GM18505 (cell line): ENCODE measurements around the gene DNAJC17.

Experiments
- ATAC-seq: cut with Tn5 transposase; IDR thresholded peaks from one replicate; pipeline ENCODE4 v1.9.1; 2021; ENCODE audit not compliant: unreplicated experiment
- POLR2A ChIP-seq: IDR thresholded peaks from 4 replicates; pipeline ENCODE4 v1.6.1; 2011; ENCODE audit warnings: borderline replicate concordance; ENCODE audit not compliant: insufficient read depth, insufficient read length; ENCODE audit errors: extremely low read depth

The DNAJC17 gene

DNA sequence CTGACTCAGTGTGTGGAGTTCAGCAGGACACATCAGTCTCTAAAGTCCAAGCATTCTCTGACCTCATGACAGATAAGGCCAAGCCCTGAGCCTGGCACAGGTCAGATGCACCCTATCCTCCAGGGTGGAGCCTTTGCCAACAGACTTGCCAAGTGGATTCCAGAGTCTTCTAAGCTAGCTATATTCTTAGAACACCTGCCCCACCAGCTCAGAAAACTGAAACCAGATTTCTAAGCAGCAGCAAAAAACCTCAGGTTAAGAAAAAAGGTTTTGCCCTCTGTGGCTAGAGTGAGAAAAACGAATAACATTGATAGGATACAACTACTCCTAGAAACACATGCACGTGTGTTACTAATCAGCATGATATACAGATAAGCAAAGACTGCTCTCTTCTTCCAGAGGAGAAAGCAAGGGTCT lies 63.8 kb downstream of the DNAJC17 start:
- no peak for TF ChIP-seq POLR2A
- no peak for ATAC-seq

- no peak for TF ChIP-seq POLR2A
- no peak for ATAC-seq
These were observed 67.4 kb downstream of the DNAJC17 start for GRCh38 chr15:40739854-40740253.

- no peak for ATAC-seq
- no peak for TF ChIP-seq POLR2A
These were observed 68.2 kb downstream of the DNAJC17 start for GRCh38 chr15:40739047-40739446.

DNA sequence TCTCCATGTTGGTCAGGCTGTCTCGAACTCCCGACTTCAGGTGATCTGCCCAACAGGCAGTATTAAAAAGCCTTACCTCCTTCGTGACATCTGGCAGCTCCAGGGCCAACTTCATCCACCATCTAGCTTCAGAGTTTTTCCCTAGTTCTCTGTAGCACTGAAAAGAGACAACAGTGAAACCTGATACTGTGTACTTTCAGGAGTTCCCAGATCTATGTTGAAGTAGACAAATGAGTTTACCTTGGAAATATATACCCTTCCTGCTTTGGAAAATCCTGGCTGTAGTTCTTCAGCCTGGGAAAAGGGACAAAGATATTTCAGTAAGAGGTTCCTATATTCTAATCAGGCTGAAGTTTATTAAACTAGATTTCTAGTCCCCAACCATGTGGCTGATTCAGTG lies 70.2 kb downstream of the DNAJC17 start:
- no peak for TF ChIP-seq POLR2A
- ATAC-seq, result no peak

- no peak for ATAC-seq
- no peak for TF ChIP-seq POLR2A
These were observed 70.7 kb downstream of the DNAJC17 start for GRCh38 chr15:40736575-40736974.

GRCh38 chr15:40731034-40731433 lies 76.2 kb downstream of the DNAJC17 start:
- TF ChIP-seq POLR2A, result no peak
- ATAC-seq, result no peak

- ATAC-seq, result no peak
- no peak for TF ChIP-seq POLR2A
These were observed 83.4 kb downstream of the DNAJC17 start for GRCh38 chr15:40723919-40724318.

- TF ChIP-seq POLR2A, result no peak
- no peak for ATAC-seq
These were observed 84.3 kb downstream of the DNAJC17 start for GRCh38 chr15:40722934-40723333.

DNA sequence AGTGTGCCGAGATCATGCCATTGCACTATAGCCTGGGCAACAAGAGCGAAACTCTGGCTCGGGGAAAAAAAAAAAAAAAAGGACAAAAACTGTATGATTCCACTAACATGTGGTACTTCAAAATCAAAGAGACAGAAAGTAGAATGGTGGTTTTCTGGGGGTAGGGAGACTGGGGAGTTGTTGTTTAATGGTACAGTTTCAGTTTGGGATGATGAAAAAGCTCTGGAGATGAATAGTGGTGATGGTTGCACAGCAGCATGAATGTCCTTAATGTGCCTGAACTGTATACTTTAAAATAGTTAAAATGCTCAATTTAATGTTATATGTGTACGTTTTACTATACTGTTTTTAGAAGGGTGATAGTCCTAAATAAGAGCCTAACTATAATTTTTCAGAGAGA lies 84.9 kb downstream of the DNAJC17 start:
- TF ChIP-seq POLR2A, result no peak
- no peak for ATAC-seq

DNA sequence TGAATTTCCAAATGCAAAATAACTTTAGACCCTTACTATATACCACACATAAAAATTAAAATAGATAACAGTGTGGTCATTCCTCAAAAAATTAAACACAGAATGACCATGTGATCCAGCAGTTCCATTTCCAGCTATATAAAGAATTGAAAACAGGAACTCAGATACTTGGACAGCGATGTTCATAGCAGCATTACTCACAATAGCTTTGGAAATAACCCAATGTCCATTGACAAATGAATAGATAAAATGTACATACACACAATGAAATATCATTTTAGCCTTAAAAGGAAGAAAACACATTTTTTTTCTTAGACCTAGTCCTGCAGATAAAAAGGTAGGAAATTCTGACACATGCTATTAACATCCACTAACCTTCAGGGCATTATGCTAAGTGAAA lies 85.6 kb downstream of the DNAJC17 start:
- ATAC-seq, result no peak
- no peak for TF ChIP-seq POLR2A

DNA sequence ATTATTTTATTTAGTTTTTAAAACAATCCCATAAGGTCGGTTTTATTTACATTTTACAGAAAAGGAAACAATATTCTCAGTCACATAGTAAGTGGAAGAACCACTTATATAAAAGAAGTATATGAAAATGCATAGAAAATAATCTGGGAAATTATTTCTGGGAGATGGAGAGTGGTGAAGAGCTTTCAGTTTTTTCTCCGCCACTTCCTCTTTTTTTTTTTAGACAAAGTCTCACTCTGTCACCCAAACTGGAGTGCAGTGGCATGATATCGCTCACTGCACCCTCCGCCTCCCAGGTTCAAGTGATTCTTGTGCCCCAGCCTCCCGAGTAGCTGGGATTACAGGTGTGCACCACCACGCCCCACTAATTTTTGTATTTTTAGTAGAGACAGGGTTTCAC lies 91.1 kb downstream of the DNAJC17 start:
- no peak for ATAC-seq
- no peak for TF ChIP-seq POLR2A
